ENCODE results near the gene NHSL1.

DNA sequence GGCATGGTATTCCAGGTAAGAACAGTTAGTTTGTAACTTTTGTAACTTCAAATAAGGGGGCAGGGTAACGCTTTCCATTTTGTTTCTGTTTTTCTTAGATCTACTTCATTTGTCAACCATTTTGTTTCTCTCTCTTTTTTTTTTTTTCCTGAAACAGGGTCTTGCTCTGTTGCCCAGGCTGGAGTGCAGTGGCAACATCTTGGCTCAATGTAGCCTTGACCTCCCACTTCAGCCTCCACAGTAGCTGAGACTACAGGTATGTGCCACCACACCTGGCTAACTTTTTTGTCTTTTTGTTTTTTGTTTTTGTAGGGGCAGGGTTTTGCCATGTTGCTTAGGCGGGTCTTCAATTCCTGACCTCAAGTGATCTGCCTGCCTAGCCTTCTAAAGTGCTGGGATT, 32.1 kb upstream of the NHSL1 start:
- TF ChIP-seq, protein P1, sequence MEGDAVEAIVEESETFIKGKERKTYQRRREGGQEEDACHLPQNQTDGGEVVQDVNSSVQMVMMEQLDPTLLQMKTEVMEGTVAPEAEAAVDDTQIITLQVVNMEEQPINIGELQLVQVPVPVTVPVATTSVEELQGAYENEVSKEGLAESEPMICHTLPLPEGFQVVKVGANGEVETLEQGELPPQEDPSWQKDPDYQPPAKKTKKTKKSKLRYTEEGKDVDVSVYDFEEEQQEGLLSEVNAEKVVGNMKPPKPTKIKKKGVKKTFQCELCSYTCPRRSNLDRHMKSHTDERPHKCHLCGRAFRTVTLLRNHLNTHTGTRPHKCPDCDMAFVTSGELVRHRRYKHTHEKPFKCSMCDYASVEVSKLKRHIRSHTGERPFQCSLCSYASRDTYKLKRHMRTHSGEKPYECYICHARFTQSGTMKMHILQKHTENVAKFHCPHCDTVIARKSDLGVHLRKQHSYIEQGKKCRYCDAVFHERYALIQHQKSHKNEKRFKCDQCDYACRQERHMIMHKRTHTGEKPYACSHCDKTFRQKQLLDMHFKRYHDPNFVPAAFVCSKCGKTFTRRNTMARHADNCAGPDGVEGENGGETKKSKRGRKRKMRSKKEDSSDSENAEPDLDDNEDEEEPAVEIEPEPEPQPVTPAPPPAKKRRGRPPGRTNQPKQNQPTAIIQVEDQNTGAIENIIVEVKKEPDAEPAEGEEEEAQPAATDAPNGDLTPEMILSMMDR (conservative IDR thresholded peaks at IDR 0.05; ENCODE audit: low read length): no peak
- no peak for TF ChIP-seq EZH2phosphoT487 (IDR thresholded peaks at IDR 0.05; ENCODE audit: borderline replicate concordance, low read depth, low read length)
